ENCODE measurements around the gene TTC28. TPM values are rescaled to one million over a fixed set of nuclear protein-coding genes. Genes with fewer than 3 reads are reported as not detected.

TTC28 gene
- total and polyA plus RNA-seq, 12 donors: 3.4 to 75.6 (median 28.6) TPM

- Histone ChIP-seq H3K27me3 (no peaks in the 10 kb centered on the region), H3K4me1 (replicated peaks in 1 of 2) (no peaks in the 10 kb centered on the region), H3K9me3 (replicated peaks in 1 of 3) (no peaks in the 10 kb centered on the region), H3K4me3 (no peak overlapping the region), H3K36me3 (replicated peaks in 1 of 2) (no peaks in the 10 kb centered on the region), H3K27ac (no peak overlapping the region)
- no peak for TF ChIP-seq CTCF (IDR thresholded peaks at IDR 0.05)
- TF ChIP-seq POLR2A (IDR thresholded peaks at IDR 0.05): no peak
- 95 to 100% (median 97%) methylated on average over 2 of the region's 2 CpGs for whole genome bisulfite sequencing, 4 donors
- no peak for DNase-seq
- intact Hi-C loops (cut with DNase I): no loop called here
Measured at GRCh38 chr22:28208787-28209186, 470.9 kb downstream of the TTC28 start.

GRCh38 chr22:28208036-28208435 lies 471.6 kb downstream of the TTC28 start:
- intact Hi-C loops (cut with DNase I): no loop called here
- TF ChIP-seq CTCF (IDR thresholded peaks at IDR 0.05): no peak
- TF ChIP-seq POLR2A (IDR thresholded peaks at IDR 0.05): no peak

GRCh38 chr22:28207281-28208030 lies 472.2 kb downstream of the TTC28 start:
- intact Hi-C loops (cut with DNase I): no loop called here
- TF ChIP-seq POLR2A (IDR thresholded peaks at IDR 0.05): no peak
- no peak for TF ChIP-seq CTCF (IDR thresholded peaks at IDR 0.05)
- Histone ChIP-seq H3K27me3 (no peaks in the 10 kb centered on the region), H3K4me3 (no peak overlapping the region), H3K27ac (no peak overlapping the region), H3K36me3 (replicated peaks in 1 of 2) (no peaks in the 10 kb centered on the region), H3K9me3 (replicated peaks in 1 of 3) (no peaks in the 10 kb centered on the region), H3K4me1 (replicated peaks in 1 of 2) (no peaks in the 10 kb centered on the region)
- WGBS, 4 donors: 84 to 92% (median 87%) methylated on average over 6 of the region's 6 CpGs
- DNase-seq: no peak

More at GRCh38 chr22:28208036-28208435, 471.6 kb downstream of the TTC28 start:
- H3K4me3 ChIP-seq: no peak overlapping the region
- H3K9me3 ChIP-seq (replicated peaks in 1 of 3): no peaks in the 10 kb centered on the region
- H3K27me3 ChIP-seq: no peaks in the 10 kb centered on the region
- no peaks in the 10 kb centered on the region for H3K4me1 ChIP-seq (replicated peaks in 1 of 2)
- no peak overlapping the region for H3K27ac ChIP-seq
- H3K36me3 ChIP-seq (replicated peaks in 1 of 2): no peaks in the 10 kb centered on the region
- WGBS, 4 donors: 94 to 100% (median 96%) methylated on average over 2 of the region's 2 CpGs
- no peak for DNase-seq

- H3K9me3 ChIP-seq (replicated peaks in 1 of 3): no peaks in the 10 kb centered on the region
- intact Hi-C loops (cut with DNase I): no loop called here
- no peak for DNase-seq
- no peak overlapping the region for H3K4me3 ChIP-seq
- no peak for TF ChIP-seq POLR2A (IDR thresholded peaks at IDR 0.05)
- no peak for TF ChIP-seq CTCF (IDR thresholded peaks at IDR 0.05)
- no peaks in the 10 kb centered on the region for H3K36me3 ChIP-seq (replicated peaks in 1 of 2)
- no peak overlapping the region for H3K27ac ChIP-seq
- 96 to 100% (median 98%) methylated on average over 1 of the region's 1 CpG for WGBS, 4 donors
- no peaks in the 10 kb centered on the region for H3K4me1 ChIP-seq (replicated peaks in 1 of 2)
- no peaks in the 10 kb centered on the region for H3K27me3 ChIP-seq
Measured at GRCh38 chr22:28205926-28206325, 473.7 kb downstream of the TTC28 start.
